SK-N-SH treated with all-trans-retinoic acid at 6 μM for 48 hours (cell line): ENCODE data around the gene ESR2.

Experiments
- ATAC-seq: fragments of 200-7000 bp; cut with Tn5 transposase; 3 replicates; pipeline ENCODE4 v1.9.1; 2020; ENCODE audit warnings: mild to moderate bottlenecking, moderate library complexity
- ARNTL ChIP-seq: fragments of 450-650 bp; formaldehyde crosslinking; IDR thresholded peaks from 2 replicates; pipeline ENCODE4 v1.5.0; 2020; ENCODE audit warnings: low read depth, mild to moderate bottlenecking, moderate library complexity, borderline replicate concordance
- BACH2 ChIP-seq: fragments of 250-450 bp; sonication (Bioruptor Pico); IDR thresholded peaks from 2 replicates; pipeline ENCODE4 v1.9.0; 2021; ENCODE audit warnings: mild to moderate bottlenecking, borderline replicate concordance
- CSDC2 ChIP-seq: fragments of 250-450 bp; sonication (Bioruptor Pico); IDR thresholded peaks from 2 replicates; pipeline ENCODE4 v1.5.0; 2020; ENCODE audit warnings: mild to moderate bottlenecking, moderate library complexity
- ESRRG ChIP-seq: fragments of 250-450 bp; sonication (Bioruptor Pico); IDR thresholded peaks from 2 replicates; pipeline ENCODE4 v1.6.1; 2021; ENCODE audit warnings: mild to moderate bottlenecking
- GLIS3 ChIP-seq: fragments of 250-450 bp; sonication (Bioruptor Pico); IDR thresholded peaks from 2 replicates; pipeline ENCODE4 v1.5.0; 2020; ENCODE audit warnings: mild to moderate bottlenecking, moderate library complexity
- PPARA ChIP-seq: fragments of 250-450 bp; sonication (Bioruptor Pico); IDR thresholded peaks from 2 replicates; pipeline ENCODE4 v1.5.0; 2020; ENCODE audit warnings: mild to moderate bottlenecking, borderline replicate concordance
- TOX ChIP-seq: fragments of 250-450 bp; sonication (Bioruptor Pico); IDR thresholded peaks from 2 replicates; pipeline ENCODE4 v1.8.0; 2021; ENCODE audit warnings: mild to moderate bottlenecking, moderate library complexity, borderline replicate concordance
- ZFP30 ChIP-seq: fragments of 450-650 bp; formaldehyde crosslinking; IDR thresholded peaks from 2 replicates; pipeline ENCODE4 v1.5.0; 2022; ENCODE audit warnings: mild to moderate bottlenecking, moderate library complexity
- ZNF565 ChIP-seq: fragments of 450-650 bp; formaldehyde crosslinking; conservative IDR thresholded peaks from 2 replicates; pipeline ENCODE4 v1.5.0; 2020; ENCODE audit warnings: low read depth, mild to moderate bottlenecking, moderate library complexity
- ZNF70 ChIP-seq: fragments of 450-650 bp; formaldehyde crosslinking; IDR thresholded peaks from 2 replicates; pipeline ENCODE4 v1.5.0; 2020; ENCODE audit warnings: mild to moderate bottlenecking, moderate library complexity
- TF ChIP-seq, protein P1 (sequence below): fragments of 250-450 bp; sonication (Bioruptor Pico); IDR thresholded peaks from 2 replicates; pipeline ENCODE4 v1.5.1; 2020; ENCODE audit warnings: low read depth, mild to moderate bottlenecking, moderate library complexity
- TF ChIP-seq, protein P2 (sequence below): fragments of 250-450 bp; sonication (Bioruptor Pico); IDR thresholded peaks from 2 replicates; pipeline ENCODE4 v1.8.0; 2020; ENCODE audit warnings: mild to moderate bottlenecking, moderate library complexity, borderline replicate concordance
- TF ChIP-seq, protein P3 (sequence below): fragments of 250-450 bp; sonication (Bioruptor Pico); IDR thresholded peaks from 2 replicates; pipeline ENCODE4 v1.8.0; 2021; ENCODE audit warnings: low read depth, mild to moderate bottlenecking, moderate library complexity, borderline replicate concordance
- TF ChIP-seq, protein P4 (sequence below): fragments of 250-450 bp; sonication (Bioruptor Pico); IDR thresholded peaks from 2 replicates; pipeline ENCODE4 v1.5.0; 2020; ENCODE audit warnings: mild to moderate bottlenecking, moderate library complexity
- TF ChIP-seq, protein P5 (sequence below): fragments of 250-450 bp; sonication (Bioruptor Pico); IDR thresholded peaks from 2 replicates; pipeline ENCODE4 v1.5.1; 2021; ENCODE audit warnings: mild to moderate bottlenecking, moderate library complexity

Gene ESR2

DNA sequence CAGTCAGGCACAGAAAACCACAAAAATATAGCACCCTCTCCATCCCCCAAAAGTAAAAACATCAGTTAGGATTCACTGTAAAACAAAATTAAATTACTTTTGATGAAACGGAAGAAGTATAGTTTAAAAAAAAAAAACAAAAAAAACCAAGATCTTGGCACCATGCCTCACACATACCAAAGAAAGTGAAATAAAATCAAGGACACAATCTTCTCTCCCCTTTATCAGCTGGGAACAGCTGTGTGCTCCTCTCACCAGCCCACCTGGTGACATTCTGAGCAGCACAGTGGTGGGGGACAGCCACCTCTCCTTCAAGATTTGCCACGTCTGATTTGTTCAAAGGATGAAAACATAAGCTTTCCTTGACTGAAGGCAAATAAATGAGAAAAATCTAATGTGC, 55.5 kb downstream of the ESR2 start (continued):
- TF ChIP-seq BACH2 (no peak), ZFP30 (no peak), ESRRG (CRISPR knock-in tag) (no peak)

DNA sequence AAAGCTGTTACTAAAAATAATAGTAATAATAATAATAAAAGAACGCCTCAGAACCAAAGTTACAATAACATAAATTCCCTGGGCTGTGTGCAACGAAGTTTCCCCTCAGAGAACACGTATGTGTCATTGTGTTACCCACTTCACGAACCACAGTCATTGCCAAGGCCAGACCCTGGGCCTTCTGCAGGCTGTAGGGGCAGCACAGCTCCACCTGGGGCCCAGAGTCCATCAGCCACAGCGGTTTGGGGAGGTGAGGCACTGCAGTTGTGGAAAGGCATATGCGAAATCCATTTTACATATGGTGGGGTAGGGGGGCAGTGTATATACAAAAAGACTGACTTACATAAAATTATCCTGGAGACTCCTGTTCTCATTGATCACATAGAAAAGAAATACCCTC, 56.1 kb downstream of the ESR2 start:
- TF ChIP-seq CSDC2 (no peak), BACH2 (no peak)
- TF ChIP-seq, protein P1, sequence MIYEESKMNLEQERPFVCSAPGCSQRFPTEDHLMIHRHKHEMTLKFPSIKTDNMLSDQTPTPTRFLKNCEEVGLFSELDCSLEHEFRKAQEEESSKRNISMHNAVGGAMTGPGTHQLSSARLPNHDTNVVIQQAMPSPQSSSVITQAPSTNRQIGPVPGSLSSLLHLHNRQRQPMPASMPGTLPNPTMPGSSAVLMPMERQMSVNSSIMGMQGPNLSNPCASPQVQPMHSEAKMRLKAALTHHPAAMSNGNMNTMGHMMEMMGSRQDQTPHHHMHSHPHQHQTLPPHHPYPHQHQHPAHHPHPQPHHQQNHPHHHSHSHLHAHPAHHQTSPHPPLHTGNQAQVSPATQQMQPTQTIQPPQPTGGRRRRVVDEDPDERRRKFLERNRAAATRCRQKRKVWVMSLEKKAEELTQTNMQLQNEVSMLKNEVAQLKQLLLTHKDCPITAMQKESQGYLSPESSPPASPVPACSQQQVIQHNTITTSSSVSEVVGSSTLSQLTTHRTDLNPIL (CRISPR knock-in tag), result no peak
- ATAC-seq, result no peak; the same call in 2 of the 3 replicates

DNA sequence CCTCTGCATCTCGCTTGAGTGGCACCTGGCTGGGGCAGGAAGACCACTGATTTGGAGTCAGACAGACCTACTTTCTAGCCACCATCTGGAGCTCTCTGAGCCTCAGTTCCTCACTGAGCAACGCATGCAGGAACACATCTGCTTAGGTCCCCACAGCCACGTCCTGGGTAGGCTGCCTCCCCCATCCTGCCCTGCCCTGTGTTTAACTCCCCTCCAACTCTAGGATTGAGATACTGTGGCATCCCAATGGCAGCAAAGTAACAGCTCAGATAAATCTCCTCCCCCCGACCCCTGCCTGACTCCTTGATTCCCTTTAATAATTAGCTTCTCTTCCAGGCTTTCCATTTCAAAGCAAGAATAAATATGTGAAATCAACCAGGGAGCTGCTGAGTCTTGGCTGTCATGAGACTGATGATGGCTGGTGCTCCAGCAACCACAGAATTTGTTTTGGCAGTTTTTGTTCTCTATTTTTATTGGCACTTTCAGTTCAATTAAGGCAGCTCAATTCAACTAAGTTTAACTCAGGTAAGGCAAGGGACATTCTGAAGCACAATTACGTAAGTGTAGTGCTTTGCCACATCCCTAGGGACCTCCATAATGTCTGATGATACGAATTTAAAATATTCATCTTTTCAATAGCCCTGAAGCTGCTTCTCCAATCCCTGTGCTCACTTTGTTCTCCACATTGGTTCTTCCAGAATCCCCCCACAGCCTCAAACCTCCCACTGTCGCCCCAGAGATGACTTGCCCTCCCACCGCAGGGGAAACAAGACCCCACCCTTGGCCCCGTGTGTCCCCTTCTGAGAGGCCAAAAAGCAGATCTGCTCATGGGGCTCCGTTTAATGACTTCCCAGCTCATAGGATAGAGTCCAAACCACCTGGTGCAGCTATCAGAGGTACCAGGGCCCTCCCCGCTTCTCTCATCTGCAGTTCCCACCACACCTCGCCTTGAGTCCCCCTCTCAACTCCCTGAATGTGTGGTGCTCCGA, 58.2 kb downstream of the ESR2 start:
- no peak for ATAC-seq
- TF ChIP-seq, protein P2, sequence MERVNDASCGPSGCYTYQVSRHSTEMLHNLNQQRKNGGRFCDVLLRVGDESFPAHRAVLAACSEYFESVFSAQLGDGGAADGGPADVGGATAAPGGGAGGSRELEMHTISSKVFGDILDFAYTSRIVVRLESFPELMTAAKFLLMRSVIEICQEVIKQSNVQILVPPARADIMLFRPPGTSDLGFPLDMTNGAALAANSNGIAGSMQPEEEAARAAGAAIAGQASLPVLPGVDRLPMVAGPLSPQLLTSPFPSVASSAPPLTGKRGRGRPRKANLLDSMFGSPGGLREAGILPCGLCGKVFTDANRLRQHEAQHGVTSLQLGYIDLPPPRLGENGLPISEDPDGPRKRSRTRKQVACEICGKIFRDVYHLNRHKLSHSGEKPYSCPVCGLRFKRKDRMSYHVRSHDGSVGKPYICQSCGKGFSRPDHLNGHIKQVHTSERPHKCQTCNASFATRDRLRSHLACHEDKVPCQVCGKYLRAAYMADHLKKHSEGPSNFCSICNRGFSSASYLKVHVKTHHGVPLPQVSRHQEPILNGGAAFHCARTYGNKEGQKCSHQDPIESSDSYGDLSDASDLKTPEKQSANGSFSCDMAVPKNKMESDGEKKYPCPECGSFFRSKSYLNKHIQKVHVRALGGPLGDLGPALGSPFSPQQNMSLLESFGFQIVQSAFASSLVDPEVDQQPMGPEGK, result no peak
- no peak for TF ChIP-seq ARNTL
- TF ChIP-seq, protein P1 (CRISPR knock-in tag), result no peak

DNA sequence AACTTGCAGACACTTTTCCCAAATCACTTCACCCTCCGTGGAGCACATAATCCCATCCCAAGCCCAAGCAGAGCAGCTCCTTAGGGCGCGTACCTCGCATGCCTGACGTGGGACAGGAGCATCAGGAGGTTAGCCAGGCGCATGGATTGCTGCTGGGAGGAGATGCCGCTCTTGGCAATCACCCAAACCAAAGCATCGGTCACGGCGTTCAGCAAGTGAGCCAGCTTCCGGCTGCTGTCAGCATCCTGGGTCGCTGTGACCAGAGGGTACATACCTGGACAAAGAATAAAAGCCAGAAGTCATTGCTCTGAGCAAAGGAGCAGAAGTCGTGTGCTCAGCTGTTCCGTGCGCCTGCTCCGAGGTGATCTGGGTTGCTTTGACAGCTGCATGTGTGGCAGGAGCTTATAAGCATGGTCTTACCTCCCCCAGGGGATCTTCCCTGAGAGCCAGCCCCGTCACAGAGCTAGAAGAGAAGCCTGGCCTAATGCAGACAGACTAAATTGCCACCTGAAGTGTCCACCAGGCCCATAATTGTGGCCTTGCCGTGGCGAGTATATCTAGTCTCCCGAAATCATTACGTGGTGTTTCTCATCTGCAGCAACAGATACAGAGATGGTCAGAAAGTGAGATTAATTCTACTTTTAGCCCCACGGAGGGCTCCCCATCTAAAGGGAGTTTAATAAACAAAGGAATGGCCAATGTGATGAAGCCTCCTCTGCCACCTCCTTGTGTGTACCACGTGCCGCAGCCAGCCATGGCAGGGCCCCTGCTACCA, 59.1 kb downstream of the ESR2 start:
- TF ChIP-seq ZNF565 (no peak), CSDC2 (no peak), BACH2 (no peak), ESRRG (CRISPR knock-in tag) (no peak), ZNF70 (no peak), GLIS3 (CRISPR knock-in tag) (no peak), TOX (no peak), PPARA (no peak)
- TF ChIP-seq, protein P1 (CRISPR knock-in tag), result no peak
- TF ChIP-seq, protein P3, sequence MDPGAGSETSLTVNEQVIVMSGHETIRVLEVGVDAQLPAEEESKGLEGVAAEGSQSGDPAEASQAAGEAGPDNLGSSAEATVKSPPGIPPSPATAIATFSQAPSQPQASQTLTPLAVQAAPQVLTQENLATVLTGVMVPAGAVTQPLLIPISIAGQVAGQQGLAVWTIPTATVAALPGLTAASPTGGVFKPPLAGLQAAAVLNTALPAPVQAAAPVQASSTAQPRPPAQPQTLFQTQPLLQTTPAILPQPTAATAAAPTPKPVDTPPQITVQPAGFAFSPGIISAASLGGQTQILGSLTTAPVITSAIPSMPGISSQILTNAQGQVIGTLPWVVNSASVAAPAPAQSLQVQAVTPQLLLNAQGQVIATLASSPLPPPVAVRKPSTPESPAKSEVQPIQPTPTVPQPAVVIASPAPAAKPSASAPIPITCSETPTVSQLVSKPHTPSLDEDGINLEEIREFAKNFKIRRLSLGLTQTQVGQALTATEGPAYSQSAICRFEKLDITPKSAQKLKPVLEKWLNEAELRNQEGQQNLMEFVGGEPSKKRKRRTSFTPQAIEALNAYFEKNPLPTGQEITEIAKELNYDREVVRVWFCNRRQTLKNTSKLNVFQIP (CRISPR knock-in tag), result no peak
- TF ChIP-seq, protein P4, sequence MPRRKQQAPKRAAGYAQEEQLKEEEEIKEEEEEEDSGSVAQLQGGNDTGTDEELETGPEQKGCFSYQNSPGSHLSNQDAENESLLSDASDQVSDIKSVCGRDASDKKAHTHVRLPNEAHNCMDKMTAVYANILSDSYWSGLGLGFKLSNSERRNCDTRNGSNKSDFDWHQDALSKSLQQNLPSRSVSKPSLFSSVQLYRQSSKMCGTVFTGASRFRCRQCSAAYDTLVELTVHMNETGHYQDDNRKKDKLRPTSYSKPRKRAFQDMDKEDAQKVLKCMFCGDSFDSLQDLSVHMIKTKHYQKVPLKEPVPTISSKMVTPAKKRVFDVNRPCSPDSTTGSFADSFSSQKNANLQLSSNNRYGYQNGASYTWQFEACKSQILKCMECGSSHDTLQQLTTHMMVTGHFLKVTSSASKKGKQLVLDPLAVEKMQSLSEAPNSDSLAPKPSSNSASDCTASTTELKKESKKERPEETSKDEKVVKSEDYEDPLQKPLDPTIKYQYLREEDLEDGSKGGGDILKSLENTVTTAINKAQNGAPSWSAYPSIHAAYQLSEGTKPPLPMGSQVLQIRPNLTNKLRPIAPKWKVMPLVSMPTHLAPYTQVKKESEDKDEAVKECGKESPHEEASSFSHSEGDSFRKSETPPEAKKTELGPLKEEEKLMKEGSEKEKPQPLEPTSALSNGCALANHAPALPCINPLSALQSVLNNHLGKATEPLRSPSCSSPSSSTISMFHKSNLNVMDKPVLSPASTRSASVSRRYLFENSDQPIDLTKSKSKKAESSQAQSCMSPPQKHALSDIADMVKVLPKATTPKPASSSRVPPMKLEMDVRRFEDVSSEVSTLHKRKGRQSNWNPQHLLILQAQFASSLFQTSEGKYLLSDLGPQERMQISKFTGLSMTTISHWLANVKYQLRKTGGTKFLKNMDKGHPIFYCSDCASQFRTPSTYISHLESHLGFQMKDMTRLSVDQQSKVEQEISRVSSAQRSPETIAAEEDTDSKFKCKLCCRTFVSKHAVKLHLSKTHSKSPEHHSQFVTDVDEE (CRISPR knock-in tag), result no peak
- TF ChIP-seq, protein P2, result no peak
- TF ChIP-seq, protein P5, sequence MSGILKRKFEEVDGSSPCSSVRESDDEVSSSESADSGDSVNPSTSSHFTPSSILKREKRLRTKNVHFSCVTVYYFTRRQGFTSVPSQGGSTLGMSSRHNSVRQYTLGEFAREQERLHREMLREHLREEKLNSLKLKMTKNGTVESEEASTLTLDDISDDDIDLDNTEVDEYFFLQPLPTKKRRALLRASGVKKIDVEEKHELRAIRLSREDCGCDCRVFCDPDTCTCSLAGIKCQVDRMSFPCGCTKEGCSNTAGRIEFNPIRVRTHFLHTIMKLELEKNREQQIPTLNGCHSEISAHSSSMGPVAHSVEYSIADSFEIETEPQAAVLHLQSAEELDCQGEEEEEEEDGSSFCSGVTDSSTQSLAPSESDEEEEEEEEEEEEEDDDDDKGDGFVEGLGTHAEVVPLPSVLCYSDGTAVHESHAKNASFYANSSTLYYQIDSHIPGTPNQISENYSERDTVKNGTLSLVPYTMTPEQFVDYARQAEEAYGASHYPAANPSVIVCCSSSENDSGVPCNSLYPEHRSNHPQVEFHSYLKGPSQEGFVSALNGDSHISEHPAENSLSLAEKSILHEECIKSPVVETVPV, result no peak
- ATAC-seq, result peak; percentile 46
